ENCODE measurements around the gene GNG7.
"Not testable (repeated sequence)": the region's sequence is repeated elsewhere in the genome, so short reads cannot be mapped to it uniquely, and the experiment has no call there.

Gene GNG7

DNA sequence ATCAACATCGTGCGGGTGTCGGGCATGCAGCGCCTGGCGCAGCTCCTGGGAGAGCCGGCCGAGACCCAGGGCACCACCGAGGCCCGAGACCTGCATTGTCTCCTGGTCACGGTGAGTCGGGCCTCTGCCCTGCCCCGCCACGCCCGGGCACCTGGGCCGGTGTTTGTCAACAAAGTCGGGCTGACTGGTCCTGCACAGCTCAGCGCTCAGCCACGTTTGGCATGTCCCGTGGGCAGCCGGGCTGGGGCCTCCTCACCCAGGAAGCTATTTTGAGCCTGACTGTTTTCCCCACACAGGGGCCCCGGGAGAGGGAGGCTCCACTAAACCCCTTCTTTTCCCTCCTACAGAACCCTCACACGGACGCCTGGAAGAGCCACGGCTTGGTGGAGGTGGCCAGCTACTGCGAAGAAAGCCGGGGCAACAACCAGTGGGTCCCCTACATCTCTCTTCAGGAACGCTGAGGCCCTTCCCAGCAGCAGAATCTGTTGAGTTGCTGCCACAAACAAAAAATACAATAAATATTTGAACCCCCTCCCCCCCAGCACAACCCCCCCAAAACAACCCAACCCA, 225.3 kb downstream of the GNG7 start:
- no peak for DNase-seq (ENCODE audit: extremely low spot score)
- POLR2A ChIA-PET: interaction anchor here (0.9 to 6.2 kb wide), 28 partner anchors 7 to 171 kb away, joined by 3 to 151 read pairs (median 17); partner anchors contain the start of gene LMNB2
- TF ChIP-seq NFRKB (IDR thresholded peaks at IDR 0.05) (no peak), BHLHE40 (IDR thresholded peaks at IDR 0.05; ENCODE audit: borderline replicate concordance) (no peak), PKNOX1 (IDR thresholded peaks at IDR 0.05) (no peak), SUZ12 (IDR thresholded peaks at IDR 0.05) (no peak), FOXM1 (IDR thresholded peaks at IDR 0.05; ENCODE audit: borderline replicate concordance) (no peak), FOXA1 (IDR thresholded peaks at IDR 0.05) (no peak), ELF4 (IDR thresholded peaks at IDR 0.05) (no peak), LEF1 (IDR thresholded peaks at IDR 0.05; ENCODE audit: borderline replicate concordance) (no peak), SP1 (IDR thresholded peaks at IDR 0.05) (no peak), FOXK2 (IDR thresholded peaks at IDR 0.05) (no peak)
- CTCF ChIA-PET: interaction anchor here (1.0 to 3.1 kb wide), 2 partner anchors 8 to 134 kb away, joined by 3 to 15 read pairs; no protein-coding TSS in a partner anchor

GRCh38 chr19:2476451-2477140, 225.9 kb downstream of the GNG7 start:
- ChIA-PET POLR2A (interaction anchor here (0.9 to 6.2 kb wide), 47 partner anchors 8 to 598 kb away, joined by 3 to 151 read pairs (median 9); partner anchors contain the start of genes LMNB2, LSM7, SPPL2B and TIMM13), CTCF (interaction anchor here (0.6 to 3.1 kb wide), 6 partner anchors 20 to 134 kb away, joined by 3 to 15 read pairs (median 4); no protein-coding TSS in a partner anchor)
- peak; percentile 38 for DNase-seq (ENCODE audit: extremely low spot score)
- TF ChIP-seq FOXA1 (IDR thresholded peaks at IDR 0.05) (no peak), ARNT (IDR thresholded peaks at IDR 0.05) (no peak), NFRKB (IDR thresholded peaks at IDR 0.05) (no peak), ZNF384 (IDR thresholded peaks at IDR 0.05) (no peak), FOXM1 (IDR thresholded peaks at IDR 0.05; ENCODE audit: borderline replicate concordance) (no peak)

GRCh38 chr19:2475702-2476450, 226.6 kb downstream of the GNG7 start, which contains the start of gene GADD45B:
TSS of gene GADD45B (plus strand) at chr19:2476127. CDS start at chr19:2476359, 232 bp downstream.
- CTCF ChIA-PET: interaction anchor here (0.6 to 3.1 kb wide), 8 partner anchors 21 to 135 kb away, joined by 3 to 15 read pairs (median 4); no protein-coding TSS in a partner anchor
- TF ChIP-seq FOXM1 (IDR thresholded peaks at IDR 0.05; ENCODE audit: borderline replicate concordance): 0 out of 2 replicates have a peak, but pooled peaks have one; percentile 43
- TF ChIP-seq BHLHE40 (IDR thresholded peaks at IDR 0.05; ENCODE audit: borderline replicate concordance): no peak
- TF ChIP-seq ELF4 (IDR thresholded peaks at IDR 0.05): peak; percentile 98
- TF ChIP-seq CTBP1 (IDR thresholded peaks at IDR 0.05; ENCODE audit: borderline replicate concordance): no peak
- TF ChIP-seq TARDBP (IDR thresholded peaks at IDR 0.05): no peak
- peak; percentile 86 for TF ChIP-seq ZNF384 (IDR thresholded peaks at IDR 0.05)
- POLR2A ChIA-PET: interaction anchor here (0.6 to 6.2 kb wide), 59 partner anchors 8 to 599 kb away, joined by 3 to 151 read pairs (median 8); partner anchors contain the start of genes LMNB2, LSM7, SPPL2B and THOP1
- peak; percentile 99 for DNase-seq (ENCODE audit: extremely low spot score)

GRCh38 chr19:2475018-2475701, 227.3 kb downstream of the GNG7 start:
- peak; percentile 89 for TF ChIP-seq PKNOX1 (IDR thresholded peaks at IDR 0.05)
- TF ChIP-seq CTBP1 (IDR thresholded peaks at IDR 0.05; ENCODE audit: borderline replicate concordance): no peak
- TF ChIP-seq L3MBTL2 (conservative IDR thresholded peaks at IDR 0.05): peak; percentile 67; the same call in 1 of the 2 replicates
- no peak for TF ChIP-seq ZNF384 (IDR thresholded peaks at IDR 0.05)
- no peak for TF ChIP-seq TARDBP (IDR thresholded peaks at IDR 0.05)
- CTCF ChIA-PET: interaction anchor here (0.6 to 3.1 kb wide), 5 partner anchors 97 to 136 kb away, joined by 3 to 15 read pairs (median 5); no protein-coding TSS in a partner anchor
- DNase-seq (ENCODE audit: extremely low spot score): peak; percentile 43
- POLR2A ChIA-PET: interaction anchor here (0.6 to 6.2 kb wide), 55 partner anchors 9 to 600 kb away, joined by 3 to 151 read pairs (median 9); partner anchors contain the start of genes LMNB2, LSM7, SPPL2B and THOP1

DNA sequence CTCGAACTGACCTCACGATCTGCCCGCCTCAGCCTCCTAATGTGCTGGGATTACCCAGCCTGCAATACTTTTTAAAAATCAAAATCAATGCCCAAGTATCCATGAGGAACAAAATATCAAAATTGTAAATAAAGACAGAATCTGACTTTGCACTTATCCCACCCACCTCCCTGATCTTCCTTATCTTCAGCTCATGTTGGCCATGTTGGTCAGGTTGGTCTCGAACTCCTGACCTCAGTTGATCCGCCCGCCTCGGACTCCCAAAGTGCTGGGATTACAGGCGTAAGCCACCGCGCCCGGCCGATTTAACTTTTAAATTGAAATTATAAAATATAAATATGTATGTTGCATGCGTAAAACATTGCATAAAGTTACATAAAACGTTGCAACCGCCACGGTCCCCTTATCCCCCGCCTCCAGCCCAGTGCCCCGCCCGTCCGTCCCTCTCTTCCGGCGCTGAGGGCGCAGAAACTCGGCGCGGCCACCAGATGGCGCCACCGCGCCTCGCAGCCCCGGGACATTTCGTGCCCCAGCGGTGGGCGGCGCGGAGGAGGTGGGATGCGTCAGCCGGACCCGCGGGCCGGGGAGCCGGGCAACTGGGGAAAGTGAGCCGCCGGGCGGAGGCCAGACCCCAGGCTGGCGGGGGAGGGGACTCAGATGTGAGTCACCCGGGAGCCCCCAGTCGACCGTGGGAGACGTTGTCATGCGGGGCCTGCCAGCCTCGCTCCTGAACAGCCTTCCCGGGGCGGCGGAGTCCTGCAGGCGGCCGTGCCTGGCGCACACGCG, 228.1 kb downstream of the GNG7 start:
- ChIA-PET POLR2A (interaction anchor here (0.8 to 6.2 kb wide), 4 partner anchors 11 to 137 kb away, joined by 3 to 151 read pairs (median 36); no protein-coding TSS in a partner anchor), CTCF (interaction anchor here (0.5 to 1.9 kb wide), 7 partner anchors 45 to 162 kb away, joined by 3 to 7 read pairs (median 5); no protein-coding TSS in a partner anchor)
- TF ChIP-seq TARDBP (IDR thresholded peaks at IDR 0.05) (peak; percentile 50; the same call in 1 of the 2 replicates), SUZ12 (IDR thresholded peaks at IDR 0.05) (no peak), HDGF (IDR thresholded peaks at IDR 0.05; ENCODE audit: borderline replicate concordance) (no peak), CTBP1 (IDR thresholded peaks at IDR 0.05; ENCODE audit: borderline replicate concordance) (no peak; the same call in 1 of the 2 replicates), LEF1 (IDR thresholded peaks at IDR 0.05; ENCODE audit: borderline replicate concordance) (peak; percentile 32; the same call in 1 of the 2 replicates)
- DNase-seq (ENCODE audit: extremely low spot score): peak; percentile 86

DNA sequence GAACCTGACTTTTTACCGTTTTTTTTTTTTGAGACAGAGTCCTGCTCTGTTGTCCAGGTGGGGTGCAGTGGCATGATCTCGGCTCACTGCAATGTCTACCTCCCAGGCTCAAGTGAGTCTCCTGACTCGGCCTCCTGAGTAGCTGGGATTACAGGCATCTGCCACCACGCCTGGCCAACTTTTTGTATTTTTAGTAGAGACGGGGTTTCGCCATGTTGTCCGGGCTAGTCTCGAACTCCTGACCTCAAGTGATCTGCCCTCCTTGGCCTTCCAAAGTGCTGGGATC, 232.6 kb downstream of the GNG7 start:
- not testable (repeated sequence) for DNase-seq (ENCODE audit: extremely low spot score)
- ChIA-PET CTCF (interaction anchor here (0.6 to 1.0 kb wide), 3 partner anchors 8 to 144 kb away, joined by 3 to 4 read pairs (median 4); no protein-coding TSS in a partner anchor), POLR2A (interaction anchor here (2.9 kb wide), 1 partner anchor 13 kb away, joined by 12 read pairs; the partner anchor contains the start of gene LMNB2)
